ENCODE results near the gene CCL18. TPM values are rescaled to one million over a fixed set of nuclear protein-coding genes. Genes with fewer than 3 reads are reported as not detected.

CCL18 gene
- polyA plus RNA-seq, 4 donors = 0.24 to 17.9 (median 1.0) TPM

Other genes starting within 250 kb of the CCL18 start
- under 1 TPM in 1 of 4 donors, not detected in 3; 0.01 TPM for gene HEATR9, start 195.4 kb upstream of the CCL18 start, polyA plus RNA-seq
- gene CCL5, start 183.9 kb upstream of the CCL18 start, polyA plus RNA-seq = 10 to 100 TPM in 1 of 4 donors, 1 to 10 TPM in 3; 4.0 to 44.0 (median 6.3) TPM
- gene RDM1, start 133.5 kb upstream of the CCL18 start, polyA plus RNA-seq = 1 to 10 TPM in 3 of 4 donors, not detected in 1; 1.9 to 4.5 (median 4.5) TPM
- under 1 TPM in 1 of 4 donors, not detected in 3; 0.04 TPM for gene LYZL6, start 120.6 kb upstream of the CCL18 start, polyA plus RNA-seq
- gene CCL16, start 82.8 kb upstream of the CCL18 start, polyA plus RNA-seq = under 1 TPM in 2 of 4 donors, not detected in 2; 0.19 to 0.21 TPM
- gene CCL14, start 77.5 kb upstream of the CCL18 start, polyA plus RNA-seq = 10 to 100 TPM in 1 of 4 donors, 1 to 10 TPM in 3; 5.4 to 61.9 (median 6.3) TPM
- gene CCL15, start 62.7 kb upstream of the CCL18 start, polyA plus RNA-seq = 10 to 100 TPM; 22.6 to 72.7 (median 53.2) TPM
- gene CCL23, start 46.3 kb upstream of the CCL18 start, polyA plus RNA-seq = 10 to 100 TPM in 1 of 4 donors, 1 to 10 TPM in 2, not detected in 1; 1.6 to 22.9 (median 1.9) TPM
- gene CCL3, start 25.9 kb downstream of the CCL18 start, polyA plus RNA-seq = 1 to 10 TPM; 1.8 to 4.9 (median 3.3) TPM
- 1 to 10 TPM; 2.7 to 6.2 (median 3.5) TPM for gene CCL4, start 39.6 kb downstream of the CCL18 start, polyA plus RNA-seq
- gene TBC1D3B, start 112.4 kb downstream of the CCL18 start, polyA plus RNA-seq = 1 to 10 TPM; 1.8 to 6.5 (median 4.5) TPM
- 1 to 10 TPM in 2 of 4 donors, under 1 TPM in 1, not detected in 1; 0.15 to 3.3 (median 1.9) TPM for gene CCL3L1, start 132.5 kb downstream of the CCL18 start, polyA plus RNA-seq
- gene CCL4L2, start 146.8 kb downstream of the CCL18 start, polyA plus RNA-seq = 1 to 10 TPM in 2 of 4 donors, under 1 TPM in 1, not detected in 1; 0.43 to 5.9 (median 3.2) TPM
- gene TBC1D3I, start 200.3 kb downstream of the CCL18 start, polyA plus RNA-seq = under 1 TPM in 2 of 4 donors, not detected in 2; 0.12 to 0.27 TPM

All from small intestine (tissue), 4 donors.